Smooth muscle cell (in vitro differentiated cells): Measurements from ENCODE around the gene PLA2G10. TPM values are rescaled to one million over a fixed set of nuclear protein-coding genes. Genes with fewer than 3 reads are reported as not detected.
"Not testable (repeated sequence)": the region's sequence is repeated elsewhere in the genome, so short reads cannot be mapped to it uniquely, and the experiment has no call there.

Experiments used
- DNase-seq: peaks from one replicate; lab custom pipeline; 2025; ENCODE audit not compliant: unreplicated experiment; lab: John Stamatoyannopoulos, UW
- H2AFZ ChIP-seq: fragments of 200-600 bp; sonication (generic); 2 replicates; pipeline ENCODE4 v1.6.0; 2016; ENCODE audit warnings: antibody characterized with exemption, low read depth, mild to moderate bottlenecking
- H3F3A ChIP-seq: fragments of 200-600 bp; sonication (generic); 2 replicates; pipeline ENCODE4 v1.6.0; 2017; ENCODE audit warnings: antibody characterized with exemption, low read depth
- H3K27ac ChIP-seq: fragments of 200-600 bp; sonication (generic); 2 replicates; pipeline ENCODE4 v1.5.1; 2016; ENCODE audit warnings: low read depth, mild to moderate bottlenecking
- H3K27me3 ChIP-seq: fragments of 200-600 bp; sonication (generic); 2 replicates; pipeline ENCODE4 v1.6.1; 2016; ENCODE audit warnings: low read depth, mild to moderate bottlenecking
- H3K36me3 ChIP-seq: fragments of 200-600 bp; sonication (generic); 2 replicates; pipeline ENCODE4 v1.5.1; 2016; ENCODE audit warnings: low read depth
- H3K4me1 ChIP-seq: fragments of 200-600 bp; sonication (generic); 2 replicates; pipeline ENCODE4 v1.5.1; 2016; ENCODE audit warnings: low read depth
- H3K4me2 ChIP-seq: fragments of 200-600 bp; sonication (generic); 2 replicates; pipeline ENCODE4 v1.6.0; 2016; ENCODE audit warnings: mild to moderate bottlenecking
- H3K4me3 ChIP-seq: fragments of 200-600 bp; sonication (generic); 2 replicates; pipeline ENCODE4 v1.5.1; 2016; ENCODE audit warnings: mild to moderate bottlenecking
- H3K79me2 ChIP-seq: fragments of 200-600 bp; sonication (generic); 2 replicates; pipeline ENCODE4 v1.6.0; 2016; ENCODE audit warnings: low read depth, mild to moderate bottlenecking
- H3K9ac ChIP-seq: fragments of 200-600 bp; sonication (generic); 2 replicates; pipeline ENCODE4 v1.6.0; 2016; ENCODE audit warnings: low read depth
- H3K9me3 ChIP-seq: fragments of 200-600 bp; sonication (generic); replicated peaks from 2 replicates; pipeline ENCODE4 v1.5.1; 2016; ENCODE audit warnings: low read depth
- H4K20me1 ChIP-seq: fragments of 200-600 bp; sonication (generic); 2 replicates; pipeline ENCODE4 v1.6.0; 2016; ENCODE audit warnings: low read depth
- WGBS: methylation state at CpG from one replicate; pipeline ENCODE4 v1.1.7; 2016; ENCODE audit warnings: low lambda C conversion rate; 5-methylcytosine and 5-hydroxymethylcytosine counted together
- polyA plus RNA-seq: library from polyadenylated mRNA; unstranded; fragments of >200 nt; fragmentation: Nextera tagmentation; extraction: Ambion mirVana; gene quantifications from 2 replicates; pipeline ENCODE4 v1.2.1, GENCODE V29; 2016
- total RNA-seq: library from RNA; depleted of rRNA; stranded (reverse); fragments of >200 nt; gene quantifications from 2 replicates; pipeline ENCODE4 v1.2.3, GENCODE V29; 2014

Gene PLA2G10
- total RNA-seq (not detected in 2 replicates), polyA plus RNA-seq (0.59 TPM in 1 of 2 replicates, not detected in the other)

- not testable (repeated sequence) for H3K79me2 ChIP-seq, H3K27me3 ChIP-seq, H3K4me3 ChIP-seq, H3K4me1 ChIP-seq, H3K9ac ChIP-seq, H3K9me3 ChIP-seq, DNase-seq, H3F3A ChIP-seq, H3K36me3 ChIP-seq, H4K20me1 ChIP-seq, H3K27ac ChIP-seq, H2AFZ ChIP-seq, H3K4me2 ChIP-seq
- WGBS: no CpG with 5 or more reads among the region's 28 CpGs
These were observed at the start of gene PLA2G10 for GRCh38 chr16:14694129-14694528. Gene PLA2G10 (minus strand): TSS chr16:14694308. CDS start chr16:14694229, 79 bp downstream.

DNA sequence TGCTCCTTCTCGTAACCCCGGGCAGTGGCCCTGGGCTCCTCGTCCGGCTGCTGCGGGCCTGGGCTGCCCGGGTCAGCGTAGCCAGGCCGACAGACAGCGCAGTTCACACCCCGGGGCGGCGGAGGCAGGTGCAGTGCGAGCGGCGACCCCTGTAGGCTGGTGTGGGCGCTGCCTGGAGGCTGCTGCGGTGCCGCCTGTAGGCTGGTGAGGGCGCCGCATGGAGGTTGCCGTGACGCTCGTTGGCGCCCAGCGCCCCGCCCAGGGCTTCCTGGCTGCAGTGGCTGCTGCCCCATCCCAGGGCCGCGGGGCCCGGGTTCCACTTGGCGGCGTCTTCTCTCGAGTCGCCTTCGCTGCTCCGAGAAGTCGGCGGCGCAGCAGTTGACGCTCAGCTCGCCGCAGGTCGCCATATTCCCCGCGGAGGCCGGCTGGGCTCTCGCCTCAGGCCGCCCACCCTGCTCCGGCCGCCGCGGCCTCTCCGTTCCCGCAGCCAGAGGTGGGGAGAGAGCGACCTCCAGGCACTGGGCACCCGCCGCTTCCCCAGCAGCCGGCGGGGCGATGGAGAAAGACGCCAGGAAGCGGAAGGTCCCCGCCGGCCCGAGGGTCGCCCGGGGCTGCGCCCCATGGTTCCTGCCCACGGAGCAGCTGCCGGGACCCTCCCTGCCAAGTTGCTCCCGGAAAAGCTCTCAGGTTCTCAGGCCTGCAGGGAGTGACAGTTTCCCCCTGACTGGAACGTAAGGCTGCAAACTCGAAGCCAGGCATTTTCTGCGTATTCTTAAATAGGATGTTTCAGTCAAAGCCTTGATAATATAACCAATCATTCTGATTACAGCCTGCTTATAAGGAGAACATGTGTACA lies 48.4 kb upstream of the PLA2G10 start, which contains the start of gene NPIPA2:
TSS of gene NPIPA2 (plus strand) at position 261 of the 856 bp plus-strand sequence. CDS start 5,533 bp downstream, outside the sequence.
- H3K9me3 ChIP-seq, H3F3A ChIP-seq, H4K20me1 ChIP-seq, DNase-seq, H3K4me2 ChIP-seq, H3K27ac ChIP-seq, H2AFZ ChIP-seq, H3K36me3 ChIP-seq, H3K4me1 ChIP-seq, H3K79me2 ChIP-seq, H3K27me3 ChIP-seq, H3K9ac ChIP-seq, H3K4me3 ChIP-seq: not testable (repeated sequence)
- no CpG with 5 or more reads among the region's 73 CpGs for WGBS

DNA sequence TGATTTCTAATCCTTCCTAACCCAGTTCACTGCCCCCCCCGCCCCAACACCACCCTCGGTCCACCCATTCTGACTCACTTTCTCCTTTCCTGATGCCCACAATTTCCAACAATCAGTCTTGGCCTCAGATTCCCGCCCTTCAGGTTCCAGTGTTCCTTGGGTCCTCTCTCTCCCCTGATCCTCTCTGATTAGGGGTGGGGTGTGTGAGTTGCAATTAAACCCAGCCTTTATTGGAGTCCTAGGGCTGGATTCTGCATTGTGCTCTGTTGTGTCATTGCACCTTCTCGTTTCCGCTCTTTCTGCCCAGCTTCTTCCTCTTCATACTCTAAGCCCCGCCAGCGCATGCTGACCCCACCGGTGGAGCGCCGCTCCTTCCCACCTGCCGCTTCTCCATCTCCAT lies 47.7 kb upstream of the PLA2G10 start:
- not testable (repeated sequence) for H3K4me3 ChIP-seq, H3K4me1 ChIP-seq, H3K9me3 ChIP-seq, H3K36me3 ChIP-seq, DNase-seq, H4K20me1 ChIP-seq, H3K27me3 ChIP-seq, H2AFZ ChIP-seq, H3K9ac ChIP-seq, H3K4me2 ChIP-seq, H3F3A ChIP-seq, H3K27ac ChIP-seq, H3K79me2 ChIP-seq
- no CpG with 5 or more reads among the region's 11 CpGs for WGBS

DNA sequence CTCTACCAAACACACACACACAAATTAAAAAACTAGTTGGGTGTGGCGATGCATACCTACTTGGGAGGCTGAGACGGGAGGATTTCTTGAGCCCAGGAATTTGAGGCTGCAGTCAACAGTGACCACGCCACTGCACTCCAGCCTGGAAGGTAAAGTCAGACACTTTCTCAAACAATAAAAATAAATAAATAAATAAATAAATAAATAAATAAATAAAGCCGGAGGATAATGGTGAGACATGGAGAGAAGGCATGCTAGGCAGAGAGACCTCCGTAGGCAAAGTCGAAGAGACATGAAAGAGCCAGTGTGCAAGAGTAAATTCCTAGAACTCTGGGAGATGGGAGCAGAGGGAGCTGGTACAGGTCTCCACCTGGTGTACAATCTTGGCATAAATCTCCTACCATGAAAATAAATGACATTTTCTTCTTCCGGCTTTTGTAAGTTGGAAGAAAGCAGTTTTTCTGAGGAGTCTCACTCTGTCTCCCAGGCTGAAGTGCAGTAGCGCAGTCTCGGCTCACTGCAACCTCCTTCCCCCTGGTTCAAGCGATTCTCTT lies 46.8 kb upstream of the PLA2G10 start:
- not testable (repeated sequence) for H3K27ac ChIP-seq, H3K9ac ChIP-seq, H3K27me3 ChIP-seq, H3K36me3 ChIP-seq, H3K4me3 ChIP-seq, H3F3A ChIP-seq, H2AFZ ChIP-seq, H3K4me2 ChIP-seq, DNase-seq, H3K4me1 ChIP-seq, H3K79me2 ChIP-seq, H4K20me1 ChIP-seq, H3K9me3 ChIP-seq
- WGBS: no CpG with 5 or more reads among the region's 10 CpGs

DNA sequence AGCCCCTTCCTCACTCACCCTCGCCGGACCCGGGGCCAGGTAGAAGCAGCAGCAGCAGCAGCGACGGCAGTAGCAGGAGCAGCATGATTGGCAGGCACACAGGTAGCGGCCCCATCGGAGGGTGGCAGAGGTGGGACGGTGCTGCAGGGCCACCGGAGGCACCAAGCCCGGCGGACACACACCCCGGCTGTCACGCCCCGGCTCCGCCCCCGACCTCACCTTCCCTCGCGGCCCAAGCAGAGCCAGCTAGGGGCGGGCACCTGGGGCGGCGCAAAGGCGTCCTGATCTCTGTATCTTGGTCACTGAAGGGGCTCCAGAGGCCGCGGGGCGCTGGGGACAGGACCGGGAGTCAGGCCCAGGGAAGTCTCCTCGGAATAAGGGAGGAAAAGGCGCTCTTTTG lies 39.1 kb upstream of the PLA2G10 start:
- not testable (repeated sequence) for H3K27me3 ChIP-seq, H3K4me1 ChIP-seq, H3K27ac ChIP-seq, DNase-seq, H2AFZ ChIP-seq, H3F3A ChIP-seq, H3K9me3 ChIP-seq, H3K4me2 ChIP-seq, H4K20me1 ChIP-seq, H3K79me2 ChIP-seq, H3K9ac ChIP-seq, H3K4me3 ChIP-seq, H3K36me3 ChIP-seq
- WGBS: no CpG with 5 or more reads among the region's 28 CpGs

GRCh38 chr16:14703156-14704011 lies 9.3 kb upstream of the PLA2G10 start, which contains the start of gene NPIPA3:
Gene NPIPA3 (plus strand): TSS chr16:14703411. CDS start chr16:14708944, 5,533 bp downstream.
- not testable (repeated sequence) for H3K79me2 ChIP-seq, H3K4me3 ChIP-seq, H3K27ac ChIP-seq, H3K9me3 ChIP-seq, DNase-seq, H3K4me2 ChIP-seq, H3K27me3 ChIP-seq, H3K36me3 ChIP-seq, H3K4me1 ChIP-seq, H2AFZ ChIP-seq, H3K9ac ChIP-seq, H4K20me1 ChIP-seq, H3F3A ChIP-seq
- WGBS: no CpG with 5 or more reads among the region's 73 CpGs

GRCh38 chr16:14702672-14703071 lies 8.6 kb upstream of the PLA2G10 start:
- not testable (repeated sequence) for DNase-seq, H3K4me1 ChIP-seq, H3K36me3 ChIP-seq, H3K9ac ChIP-seq, H3K4me3 ChIP-seq, H2AFZ ChIP-seq, H3K4me2 ChIP-seq, H3K27me3 ChIP-seq, H3K79me2 ChIP-seq, H3K27ac ChIP-seq, H4K20me1 ChIP-seq, H3K9me3 ChIP-seq, H3F3A ChIP-seq
- no CpG with 5 or more reads among the region's 11 CpGs for whole genome bisulfite sequencing

- 94% methylated on average over 3 of the region's 7 CpGs for WGBS
- not testable (repeated sequence) for H3K9ac ChIP-seq, H3K36me3 ChIP-seq, H3K27ac ChIP-seq, H3K4me2 ChIP-seq, DNase-seq, H3K79me2 ChIP-seq, H3K4me1 ChIP-seq, H3K9me3 ChIP-seq, H3F3A ChIP-seq, H2AFZ ChIP-seq, H4K20me1 ChIP-seq, H3K4me3 ChIP-seq, H3K27me3 ChIP-seq
These were observed 7.8 kb upstream of the PLA2G10 start for GRCh38 chr16:14701859-14702258.
